HG02840 (cell line): Measurements from ENCODE around the gene RNF149.

Experiments used
- ATAC-seq: cut with Tn5 transposase; IDR thresholded peaks from one replicate; pipeline ENCODE4 v1.9.1; 2021; ENCODE audit warnings: mild to moderate bottlenecking, moderate library complexity, moderate number of reproducible peaks; ENCODE audit not compliant: unreplicated experiment, low FRiP score

The RNF149 gene

DNA sequence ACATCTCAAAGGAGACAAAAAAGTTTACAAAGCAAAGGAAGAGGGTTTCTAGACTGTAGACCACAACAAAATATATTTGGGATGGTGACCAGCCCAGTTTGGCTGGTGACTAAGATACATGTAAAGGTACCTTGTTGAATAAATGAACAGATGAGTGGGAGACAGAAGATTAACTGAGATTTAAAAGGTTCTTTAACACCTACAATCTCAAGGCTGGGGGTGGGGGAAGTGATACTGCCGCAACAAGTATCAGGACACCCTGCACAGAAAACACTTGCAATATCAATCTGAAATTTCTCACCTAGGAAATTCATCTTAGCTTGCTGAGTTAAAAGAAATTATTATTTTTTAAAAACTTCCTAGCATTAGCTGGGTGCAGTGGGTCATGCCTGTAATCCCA lies 8.3 kb downstream of the RNF149 start:
- ATAC-seq = no peak

DNA sequence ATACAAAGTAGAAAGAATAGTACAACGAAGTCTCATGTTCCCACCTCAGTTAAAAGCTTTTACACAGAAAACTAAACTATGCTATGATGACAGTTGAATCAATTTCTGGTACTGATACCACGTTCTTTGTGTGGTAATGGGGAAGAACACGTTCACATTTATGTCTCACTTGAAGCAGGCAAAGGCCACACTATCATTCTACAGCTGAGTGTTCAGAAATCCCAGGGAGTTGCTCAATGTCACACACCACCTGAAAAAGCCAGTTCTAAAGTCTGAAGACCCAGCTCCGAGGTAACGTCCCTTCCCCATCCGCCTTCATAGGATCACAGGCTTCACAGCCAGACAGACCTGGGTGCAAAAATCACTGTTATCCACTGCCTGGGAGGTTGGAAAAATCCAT lies 8.9 kb downstream of the RNF149 start:
- ATAC-seq = no peak

DNA sequence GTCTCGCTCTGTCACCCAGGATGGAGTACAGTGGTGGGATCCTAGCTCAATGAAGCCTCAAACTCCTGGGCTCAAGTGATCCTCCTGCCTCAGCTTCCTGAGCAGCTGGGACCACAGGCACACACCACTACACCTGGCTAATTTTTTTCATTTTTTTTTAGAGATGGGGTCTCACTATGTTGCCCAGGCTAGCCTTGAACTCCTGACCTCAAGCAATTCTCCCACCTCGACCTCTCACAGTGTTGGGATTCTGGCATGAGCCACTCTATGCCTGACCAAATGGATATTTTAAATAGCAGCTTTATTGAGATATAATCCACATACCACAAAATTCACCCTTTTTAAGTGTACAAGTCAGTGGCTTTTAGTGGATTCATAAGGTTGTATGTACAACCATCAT lies 11.1 kb downstream of the RNF149 start:
- no peak for ATAC-seq

DNA sequence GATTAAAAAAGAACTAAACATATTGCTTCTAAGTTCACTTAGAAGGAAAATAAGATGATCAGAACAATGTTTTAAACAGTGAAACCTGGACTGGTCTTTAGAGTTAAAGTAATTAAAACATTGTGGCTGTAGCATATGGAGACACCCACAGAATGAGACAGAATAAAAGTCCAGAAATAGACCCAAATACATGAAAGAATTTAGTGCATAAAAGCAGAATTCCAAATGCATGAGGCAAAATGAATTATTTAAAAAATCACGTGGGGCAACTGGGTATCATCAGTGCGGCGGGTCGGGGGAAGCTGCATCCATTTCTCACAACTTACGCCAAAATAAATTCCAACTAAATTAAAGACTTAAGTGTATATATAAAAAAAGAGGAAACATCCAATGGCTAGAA lies 12.1 kb downstream of the RNF149 start:
- ATAC-seq = no peak

DNA sequence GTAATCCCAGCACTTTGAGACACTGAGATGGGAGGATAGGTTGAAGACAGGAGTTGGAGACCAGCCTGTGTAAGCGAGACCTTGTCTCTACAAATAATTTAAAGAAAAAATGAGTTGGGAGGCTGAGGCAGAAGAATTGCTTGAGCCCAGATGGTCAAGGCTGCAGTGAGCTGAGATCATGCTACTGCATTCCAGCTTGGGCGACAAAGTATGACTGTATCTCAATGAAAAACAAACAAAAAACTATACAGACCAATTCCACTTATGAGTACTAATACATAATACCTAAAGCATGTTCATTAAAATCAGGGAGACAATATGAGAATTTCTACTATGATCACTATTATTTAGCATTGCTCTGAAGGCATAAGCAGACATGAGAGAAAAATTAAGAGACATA lies 12.6 kb downstream of the RNF149 start:
- no peak for ATAC-seq

DNA sequence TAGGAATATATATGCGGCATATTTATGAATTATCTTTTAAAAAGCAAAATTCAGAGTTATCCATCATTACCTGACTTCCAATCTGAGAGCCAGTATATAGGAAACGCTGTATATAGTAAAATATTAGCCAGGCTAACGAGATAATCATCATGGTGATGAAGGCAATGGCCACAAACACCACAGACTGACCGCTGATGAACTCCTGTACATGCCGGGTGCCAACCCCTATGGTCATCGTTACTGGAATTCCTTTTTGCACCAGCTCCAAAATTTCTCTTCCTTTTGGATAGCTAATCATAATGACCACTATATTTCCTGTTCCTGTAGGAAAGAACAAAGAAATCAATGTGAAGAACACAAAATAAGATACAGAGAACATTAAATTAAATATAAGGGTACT lies 13.6 kb downstream of the RNF149 start:
- ATAC-seq = no peak

DNA sequence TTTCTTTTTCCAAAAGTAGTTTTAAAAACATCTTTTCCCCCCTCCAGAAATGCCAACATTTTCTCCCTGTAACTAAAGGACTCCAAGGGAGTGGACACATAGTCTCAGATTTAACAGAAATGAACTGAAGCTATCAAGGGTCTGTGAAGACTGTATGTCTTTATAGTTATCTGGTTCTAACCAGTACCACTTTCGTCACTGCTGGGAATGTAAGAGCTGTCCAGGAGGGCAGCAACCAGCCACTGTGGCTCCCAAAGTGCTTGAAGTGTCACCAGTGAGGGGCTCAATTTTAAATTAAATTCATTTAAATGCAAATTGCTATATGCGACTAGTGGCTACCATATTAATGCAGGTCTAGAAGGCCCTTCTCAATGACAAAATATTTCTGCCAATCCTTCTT lies 15.0 kb downstream of the RNF149 start:
- ATAC-seq = no peak

DNA sequence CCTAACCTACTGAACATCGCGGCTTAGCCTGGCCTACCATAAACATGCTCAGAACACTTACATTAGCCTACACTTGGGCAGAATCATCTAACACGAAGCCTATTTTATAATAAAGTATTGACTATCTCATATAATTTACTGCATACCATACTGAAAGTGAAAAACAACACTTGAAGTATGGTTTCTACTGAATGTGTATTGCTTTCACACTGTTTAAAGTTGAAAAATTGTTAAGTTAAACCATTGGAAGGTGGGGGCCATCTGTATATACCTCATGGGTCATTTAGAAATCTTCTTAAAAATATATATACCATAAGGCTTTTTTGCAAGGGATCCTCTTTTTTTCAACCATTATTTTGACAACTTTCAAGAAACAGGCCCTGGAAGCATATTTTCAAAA lies 16.5 kb downstream of the RNF149 start:
- ATAC-seq = no peak

DNA sequence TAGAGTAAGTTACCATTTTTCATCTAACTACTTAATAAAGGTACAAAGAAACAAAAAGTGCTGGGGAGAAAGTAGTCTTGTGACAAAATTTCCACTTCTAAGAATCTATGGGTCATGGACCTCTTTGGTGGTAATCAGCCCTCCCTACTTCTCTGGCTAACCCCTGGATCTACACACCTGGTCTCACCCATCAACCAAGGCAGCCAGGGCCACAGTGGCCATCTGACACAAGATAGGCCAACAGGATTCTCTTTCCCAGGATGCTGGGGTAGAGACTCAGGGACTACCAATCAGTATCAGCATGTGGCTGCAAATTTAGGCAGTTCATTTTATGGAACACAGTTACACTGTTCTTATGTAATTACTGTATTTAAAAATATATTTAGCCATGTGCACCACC lies 17.8 kb downstream of the RNF149 start:
- no peak for ATAC-seq

DNA sequence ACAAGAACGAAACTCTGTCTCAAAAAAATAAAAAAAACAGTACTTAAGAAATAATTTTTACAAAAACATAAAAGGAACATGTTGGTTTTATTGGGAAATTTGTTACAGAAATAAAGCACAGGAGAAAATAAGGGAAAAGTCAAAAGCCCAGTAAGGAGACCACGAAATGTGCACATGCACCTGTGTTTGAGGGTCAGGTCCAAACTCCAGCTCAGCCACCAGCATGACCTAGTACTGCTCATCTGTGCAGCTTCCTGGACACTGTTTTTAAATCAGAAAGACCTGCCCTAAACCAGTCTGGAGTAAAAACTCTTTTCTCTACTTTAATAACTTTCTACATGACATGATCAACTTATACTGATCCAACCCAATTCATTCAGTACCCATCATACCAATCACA lies 21.2 kb downstream of the RNF149 start:
- ATAC-seq = no peak

DNA sequence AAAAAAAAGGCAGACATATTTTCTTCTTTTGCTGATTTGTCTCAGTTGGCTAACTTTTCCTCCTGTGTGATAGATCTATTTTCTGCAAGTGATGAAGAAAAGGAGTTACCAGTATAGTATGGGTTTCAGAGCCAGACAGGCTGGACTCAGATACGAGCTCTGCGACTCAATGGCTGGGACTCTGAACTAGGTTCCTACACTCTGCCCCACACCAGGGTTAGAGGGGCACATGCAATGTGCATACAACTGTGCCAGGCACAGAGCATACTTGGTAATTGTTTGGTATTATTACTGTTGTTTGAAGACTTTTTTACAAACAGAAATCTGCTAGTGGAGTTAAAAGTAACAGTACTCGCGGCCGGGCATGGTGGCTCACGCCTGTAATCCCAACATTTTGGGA lies 21.8 kb downstream of the RNF149 start:
- ATAC-seq = no peak

DNA sequence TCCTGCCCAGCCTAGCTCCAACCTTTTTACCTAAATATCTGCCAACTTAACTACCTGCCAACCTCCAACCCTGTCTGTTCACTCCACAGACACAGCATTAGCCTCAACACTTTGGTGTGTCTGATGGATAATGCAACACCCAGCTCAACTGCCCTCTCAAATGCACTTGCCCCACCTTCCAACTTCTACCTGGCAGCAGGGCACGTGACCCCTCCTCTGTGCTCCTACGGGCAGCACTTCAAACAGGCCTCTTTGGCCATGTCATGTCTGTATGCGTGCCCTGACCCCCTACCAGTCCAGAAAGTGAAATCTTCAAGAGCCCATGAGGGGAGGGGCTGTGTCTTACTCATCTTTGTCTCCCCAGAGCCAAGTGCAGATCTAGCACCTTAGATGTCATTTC lies 25.5 kb downstream of the RNF149 start:
- ATAC-seq = no peak

DNA sequence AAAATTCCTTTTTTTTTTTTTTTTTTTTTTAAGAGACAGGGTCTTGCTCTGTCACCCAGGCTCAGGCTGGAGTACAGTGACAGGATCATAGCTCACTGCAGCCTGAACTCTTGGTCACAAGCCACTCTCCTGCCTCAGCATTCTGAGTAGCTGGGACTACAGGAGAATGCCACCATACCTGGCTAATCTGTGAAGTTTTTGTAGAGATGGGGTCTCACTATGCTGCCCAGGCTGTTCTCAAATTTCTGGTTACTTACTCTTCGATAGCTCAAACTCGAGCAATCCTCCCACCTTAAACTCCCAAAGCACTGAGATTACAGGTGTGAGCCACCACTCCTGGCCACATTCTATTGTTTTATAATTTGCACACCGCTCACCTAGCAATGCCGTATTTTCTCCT lies 27.0 kb downstream of the RNF149 start:
- ATAC-seq = no peak

DNA sequence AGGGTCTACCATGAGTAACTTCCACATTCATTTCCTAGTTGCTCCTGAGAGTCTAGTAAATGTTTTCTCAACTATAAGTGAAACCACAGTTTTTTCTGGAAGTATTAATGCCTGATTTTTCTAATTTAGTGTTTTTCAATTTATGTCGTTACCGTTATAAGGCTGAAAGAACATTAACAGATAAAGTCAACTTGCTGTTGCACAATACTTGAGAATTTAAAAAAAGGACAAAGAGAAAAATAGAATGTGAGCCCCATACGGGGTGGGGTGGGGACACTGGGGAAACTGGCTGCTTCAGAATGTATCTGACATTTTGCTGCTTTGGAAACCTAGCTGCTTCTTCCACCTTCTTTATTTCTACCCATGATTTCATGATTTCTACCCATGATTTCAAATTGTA lies 29.6 kb downstream of the RNF149 start:
- no peak for ATAC-seq

DNA sequence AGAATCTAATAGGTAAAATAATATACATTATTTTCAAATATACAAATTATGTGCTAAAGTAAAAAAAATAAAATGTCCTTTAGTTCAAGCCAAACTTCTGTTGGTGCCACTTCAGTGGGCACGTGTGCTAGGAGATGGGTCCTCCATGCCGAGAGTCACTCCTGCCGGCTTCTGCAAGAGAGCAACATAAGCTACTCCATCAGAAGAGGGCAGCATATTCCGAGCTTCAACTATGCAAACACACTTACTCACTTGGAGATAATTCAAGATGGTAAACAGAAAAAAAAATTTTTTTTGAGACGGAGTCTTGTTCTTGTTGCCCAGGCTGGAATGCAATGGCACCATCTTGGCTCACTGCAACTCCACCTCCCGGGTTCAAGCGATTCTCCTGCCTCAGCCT lies 31.4 kb downstream of the RNF149 start:
- no peak for ATAC-seq

DNA sequence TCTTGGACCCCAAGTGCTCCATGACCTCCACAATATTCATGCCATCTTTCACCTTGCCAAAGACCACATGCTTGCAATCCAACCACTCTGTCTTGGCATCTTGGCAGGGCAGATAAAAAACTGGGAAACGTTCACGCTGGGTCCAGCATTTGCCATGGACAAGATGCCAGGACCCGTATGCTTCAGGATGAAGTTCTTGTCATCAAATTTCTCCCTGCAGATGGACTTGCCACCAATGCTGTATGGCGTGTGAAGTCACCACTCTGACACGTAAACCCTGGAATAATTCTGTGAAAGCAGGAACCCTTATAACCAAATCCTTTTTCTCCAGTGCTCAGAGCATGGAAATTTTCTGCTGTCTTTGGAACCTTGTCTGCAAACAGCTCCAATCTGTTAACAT lies 34.4 kb downstream of the RNF149 start:
- ATAC-seq = no peak

DNA sequence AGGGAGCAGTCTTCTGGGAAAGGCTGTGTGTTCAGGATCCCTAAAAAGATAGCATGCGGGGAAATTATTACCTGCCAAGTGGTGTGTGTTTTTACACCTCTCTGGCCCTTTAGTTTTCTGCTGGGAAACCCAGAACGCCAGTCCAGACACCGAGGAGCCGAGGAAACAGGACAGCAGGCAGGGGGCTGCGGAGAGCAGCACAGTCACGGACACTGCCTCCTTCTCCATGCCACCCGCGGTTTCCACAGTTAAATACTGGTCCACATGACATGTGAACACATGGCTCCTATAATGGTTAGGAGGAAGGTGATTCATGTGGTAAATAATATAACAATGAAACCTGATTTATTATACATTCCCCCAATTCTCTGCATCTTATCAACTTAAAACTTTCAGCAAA lies 35.4 kb downstream of the RNF149 start:
- ATAC-seq = no peak

DNA sequence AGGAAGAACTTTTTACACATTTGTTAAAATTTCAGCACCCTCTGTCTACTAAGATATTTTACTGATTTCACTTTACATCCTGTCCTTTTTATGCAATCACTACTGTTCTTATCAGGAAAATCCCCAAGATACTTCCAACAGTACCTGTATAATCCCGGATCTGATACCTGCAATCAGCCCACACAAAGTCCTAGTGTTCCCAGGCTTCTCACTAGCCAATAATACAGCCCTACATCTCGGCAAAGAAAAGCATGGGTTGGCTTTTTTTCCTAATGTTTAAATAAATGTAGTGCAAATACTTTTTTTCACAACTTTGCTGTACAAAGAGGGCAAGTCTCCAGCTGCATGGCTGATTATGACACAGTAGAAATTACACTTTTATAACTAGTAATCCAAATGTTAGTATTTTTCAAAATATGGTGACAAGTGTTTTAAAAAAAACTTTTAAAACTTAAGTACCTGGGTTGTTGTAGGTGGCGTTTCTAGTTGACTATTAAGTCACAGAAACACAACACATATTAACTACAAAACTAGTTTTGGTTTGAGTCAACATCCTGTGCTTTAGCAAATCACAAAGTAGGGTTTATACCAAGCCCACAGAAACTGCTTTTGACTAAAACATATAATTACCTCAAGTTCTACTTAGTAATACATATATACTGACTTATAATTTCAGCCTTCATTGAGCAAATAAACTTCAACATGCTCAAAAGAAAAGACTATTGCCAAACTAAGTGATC lies 36.3 kb downstream of the RNF149 start:
- ATAC-seq = peak; percentile 86

DNA sequence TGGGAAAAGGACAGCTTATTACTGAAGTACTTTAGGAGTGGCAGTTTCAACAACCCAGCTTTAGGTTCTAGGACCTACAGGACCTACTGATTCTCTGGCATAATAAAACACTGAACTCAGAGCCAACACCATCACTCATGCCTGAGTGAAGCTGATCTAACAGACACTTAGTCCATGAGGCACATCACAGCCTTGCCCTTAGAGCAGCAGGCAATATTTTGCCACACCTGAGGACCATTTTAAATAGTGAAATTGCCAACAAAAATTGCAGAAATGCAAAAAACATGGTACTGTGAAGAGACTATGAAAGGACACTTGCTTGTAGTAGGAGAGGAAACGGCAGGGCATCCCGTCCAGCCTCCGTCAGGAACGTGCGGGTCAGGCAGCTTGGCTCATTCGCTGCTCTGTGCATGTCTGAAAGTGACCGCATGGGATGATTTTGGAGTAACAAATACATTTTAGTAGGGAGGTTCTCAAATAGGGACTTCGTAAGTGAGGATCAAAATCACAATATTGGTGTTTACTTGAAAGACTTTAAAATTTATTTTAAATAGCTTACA lies 37.7 kb downstream of the RNF149 start:
- no peak for ATAC-seq

DNA sequence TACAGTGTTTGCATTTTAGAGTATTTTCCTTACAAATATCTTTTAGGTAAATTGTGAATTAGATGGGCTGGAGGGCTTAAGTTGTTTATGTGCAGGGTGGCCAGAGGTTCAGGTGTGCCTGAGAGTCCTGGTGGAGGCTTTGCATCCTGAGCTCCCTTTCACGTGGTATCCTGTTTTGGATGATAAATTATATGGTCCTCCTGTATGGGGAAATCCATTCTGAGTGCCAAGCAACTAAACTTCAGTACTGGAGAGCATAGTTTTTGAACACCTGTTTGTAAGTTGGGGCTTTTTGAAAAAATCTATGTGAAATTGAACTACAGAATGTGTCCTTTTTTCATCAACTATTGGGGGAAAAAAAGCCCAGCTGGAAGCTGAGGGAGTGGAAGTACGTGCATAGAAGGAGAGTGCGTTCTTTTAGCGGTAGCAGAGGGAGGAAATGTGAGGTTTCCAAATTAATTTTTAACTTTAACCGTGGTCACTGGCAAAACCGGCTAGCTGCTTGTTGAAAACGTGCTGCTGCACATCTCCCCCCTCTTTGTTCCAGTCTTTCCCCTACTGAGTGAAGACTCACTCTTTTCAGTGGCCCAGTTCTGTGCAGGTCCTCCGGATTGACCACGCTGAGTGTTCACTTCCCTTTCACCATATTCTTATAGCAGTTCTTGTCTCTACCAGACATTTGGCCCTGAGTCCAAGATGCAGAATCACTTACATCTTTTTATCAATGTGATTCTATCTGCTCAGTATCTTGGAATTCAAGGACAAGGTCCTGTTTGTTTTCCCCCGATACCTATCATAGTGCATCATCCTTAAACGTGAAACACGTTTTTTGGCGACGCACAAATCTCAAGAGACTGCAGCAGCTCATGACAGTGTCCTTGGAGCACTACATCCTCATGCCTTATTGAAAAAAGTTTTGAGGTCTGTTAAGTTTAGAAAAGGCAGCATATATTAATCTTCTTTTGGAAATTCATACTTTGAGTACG lies 40.5 kb downstream of the RNF149 start:
- peak; percentile 56 for ATAC-seq

DNA sequence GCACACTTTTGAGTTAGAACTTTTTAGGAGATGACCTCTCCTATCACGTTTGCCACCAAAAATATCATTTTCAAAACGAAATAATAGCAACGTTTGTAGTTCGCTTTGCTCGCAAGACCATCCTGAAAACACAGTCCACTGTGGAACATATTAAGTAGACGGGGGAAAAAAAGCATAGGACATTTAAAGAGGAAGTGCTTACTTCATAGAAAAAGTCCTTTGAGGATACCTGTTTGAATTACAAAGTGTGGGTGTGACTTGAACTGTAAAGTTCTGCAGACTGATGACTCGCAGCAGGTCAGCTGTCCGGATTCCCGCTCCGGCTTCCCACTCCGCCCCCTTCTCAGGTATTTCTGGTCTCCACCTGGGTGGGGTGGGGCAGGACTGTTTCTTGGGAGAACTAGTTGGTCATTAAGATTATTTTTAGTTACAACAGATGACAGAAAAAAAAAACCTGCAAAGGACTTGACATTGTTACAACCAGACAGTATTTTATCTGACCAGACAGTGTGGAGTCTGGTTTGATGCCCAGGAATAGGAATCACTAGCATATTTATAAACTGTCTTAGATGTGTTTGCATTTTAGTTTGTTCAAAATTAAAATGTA lies 42.5 kb downstream of the RNF149 start:
- ATAC-seq = no peak
